ENCODE results near the gene TRIP10. TPM values are rescaled to one million over a fixed set of nuclear protein-coding genes. Genes with fewer than 3 reads are reported as not detected.
A peak's percentile ranks its signal among the peaks of the same experiment; 100 is the strongest.

Gene TRIP10
- total RNA-seq, 1 experiment from 2014 or later = 107 TPM

- Histone ChIP-seq H3K4me3 (ENCODE audit: low read depth, low read length) (no peak overlapping the region), H3K9me3 (no peaks in the 10 kb centered on the region), H3K4me1 (peaks cover 9% of the 10 kb centered on the region), H3K27me3 (replicated peaks; ENCODE audit: control insufficient read depth, insufficient read depth, low read length) (no peaks in the 10 kb centered on the region), H3K36me3 (ENCODE audit: control insufficient read depth, insufficient read depth, low read length) (no peaks in the 10 kb centered on the region; the same call in 1 of the 2 replicates)
- DNase-seq = no peak
- TF ChIP-seq CTCF (IDR thresholded peaks at IDR 0.05; ENCODE audit: insufficient read depth in 1 of 2, low read depth in 1 of 2, low read length in 1 of 2, severe bottlenecking in 1 of 2, unreplicated experiment in 1 of 2) = peak in 1 of 2 experiments; percentile 22
- Mint-ChIP-seq H3K9me3 (ENCODE audit: unreplicated experiment) (no peaks in the 10 kb centered on the region), H3K4me3 (ENCODE audit: unreplicated experiment) (no peak overlapping the region), H3K27me3 (ENCODE audit: insufficient read depth, unreplicated experiment) (no peaks in the 10 kb centered on the region), H3K4me1 (ENCODE audit: low read depth, unreplicated experiment) (peaks cover 11% of the 10 kb centered on the region), H3K27ac (ENCODE audit: unreplicated experiment) (no peak overlapping the region), H3K36me3 (ENCODE audit: insufficient read depth, unreplicated experiment) (peaks cover 34% of the 10 kb centered on the region)
- no TSS peak for BruUV-seq (replicated peaks)
- ChIA-PET POLR2A (no interaction called here), CTCF (no interaction called here)
- intact Hi-C loops (cut with micrococcal nuclease; ENCODE audit: unreplicated experiment) = no loop called here
Measured at GRCh38 chr19:6733338-6734095, 6.0 kb upstream of the TRIP10 start.

GRCh38 chr19:6734096-6734696 lies 5.3 kb upstream of the TRIP10 start:
- POLR2A ChIA-PET = interaction anchor here (0.6 kb wide), 1 partner anchor 341 kb away, joined by 3 read pairs; the partner anchor contains the start of gene GTF2F1
- no peak for DNase-seq

More at GRCh38 chr19:6734096-6734696, 5.3 kb upstream of the TRIP10 start:
- intact Hi-C loops (cut with micrococcal nuclease; ENCODE audit: unreplicated experiment) = no loop called here
- H3K36me3 Mint-ChIP-seq (ENCODE audit: insufficient read depth, unreplicated experiment) = peaks cover 39% of the 10 kb centered on the region
- H3K27me3 ChIP-seq (replicated peaks; ENCODE audit: control insufficient read depth, insufficient read depth, low read length) = no peaks in the 10 kb centered on the region
- CTCF ChIA-PET = no interaction called here
- BruUV-seq (replicated peaks) = no TSS peak
- peaks cover 16% of the 10 kb centered on the region for H3K4me1 ChIP-seq
- no peaks in the 10 kb centered on the region for H3K9me3 ChIP-seq
- H3K27me3 Mint-ChIP-seq (ENCODE audit: insufficient read depth, unreplicated experiment) = no peaks in the 10 kb centered on the region
- H3K4me3 Mint-ChIP-seq (ENCODE audit: unreplicated experiment) = no peak overlapping the region
- TF ChIP-seq CTCF (IDR thresholded peaks at IDR 0.05; ENCODE audit: insufficient read depth in 1 of 2, low read depth in 1 of 2, low read length in 1 of 2, severe bottlenecking in 1 of 2, unreplicated experiment in 1 of 2) = no peak
- peaks cover 17% of the 10 kb centered on the region for H3K4me1 Mint-ChIP-seq (ENCODE audit: low read depth, unreplicated experiment)
- H3K27ac Mint-ChIP-seq (ENCODE audit: unreplicated experiment) = no peak overlapping the region
- H3K4me3 ChIP-seq (ENCODE audit: low read depth, low read length) = no peak overlapping the region
- H3K36me3 ChIP-seq (ENCODE audit: control insufficient read depth, insufficient read depth, low read length) = no peaks in the 10 kb centered on the region; the same call in 1 of the 2 replicates
- no peaks in the 10 kb centered on the region for H3K9me3 Mint-ChIP-seq (ENCODE audit: unreplicated experiment)
